Gastroesophageal sphincter (tissue), 4 donors: ENCODE measurements around the gene CTCF. TPM values are rescaled to one million over a fixed set of nuclear protein-coding genes. Genes with fewer than 3 reads are reported as not detected.
A peak's percentile ranks its signal among the peaks of the same experiment; 100 is the strongest.

Source experiments
- ATAC-seq: fragments of 150-250 bp; one replicate; pipeline ENCODE4 v1.9.1; 2016; ENCODE audit warnings: mild to moderate bottlenecking, moderate library complexity
- H3K27ac ChIP-seq, 4 donors: fragments of 200-600 bp; sonication (generic) in 3 of 4; 1 replicate in 3 of 4; 2 replicates in 1 of 4; pipeline ENCODE4 v1.5.1; 2016 to 2019
- H3K27me3 ChIP-seq: fragments of 200-600 bp; sonication (generic); one replicate; pipeline ENCODE4 v1.5.1; 2019
- H3K36me3 ChIP-seq, 2 donors: fragments of 200-600 bp; sonication (generic); one replicate each; pipeline ENCODE4 v1.5.1; 2019; ENCODE audit warnings: control low read depth in 1 of 2
- H3K4me1 ChIP-seq, 3 donors: fragments of 200-600 bp; sonication (generic); 1 replicate in 2 of 3; 2 replicates in 1 of 3; pipeline ENCODE4 v1.5.1; 2016 to 2019; ENCODE audit warnings: control low read depth in 2 of 3
- H3K4me3 ChIP-seq, 2 donors: fragments of 200-600 bp; sonication (generic); one replicate each; pipeline ENCODE4 v1.5.1; 2019; ENCODE audit warnings: mild to moderate bottlenecking in 1 of 2, moderate library complexity in 1 of 2
- H3K9me3 ChIP-seq, 3 donors: fragments of 200-600 bp; sonication (generic); one replicate each; pipeline ENCODE4 v1.5.1; 2017 to 2019; ENCODE audit warnings: control low read depth in 2 of 3
- CTCF ChIP-seq, 4 experiments: fragments of 200-600 bp in 2 of 4; fragments of 450-650 bp in 2 of 4; sonication (generic) in 1 of 4; IDR thresholded peaks; one replicate each; pipeline ENCODE4 v1.5.1; 2017 to 2019; ENCODE audit warnings: antibody characterized with exemption in 4 of 4, mild to moderate bottlenecking in 2 of 4, moderate library complexity in 2 of 4
- EP300 ChIP-seq: sonication (generic); formaldehyde crosslinking; IDR thresholded peaks from one replicate; pipeline ENCODE4 v1.6.1; 2017; ENCODE audit warnings: antibody characterized with exemption, mild to moderate bottlenecking
- POLR2A ChIP-seq, 2 donors: fragments of 450-650 bp; IDR thresholded peaks; one replicate each; pipeline ENCODE4 v1.6.1; 2017; ENCODE audit warnings: antibody characterized with exemption in 2 of 2, mild to moderate bottlenecking in 2 of 2, moderate library complexity in 1 of 2
- POLR2AphosphoS5 ChIP-seq: sonication (generic); formaldehyde crosslinking; IDR thresholded peaks from one replicate; pipeline ENCODE4 v1.6.1; 2017; ENCODE audit warnings: antibody characterized with exemption
- WGBS, 2 donors: methylation state at CpG; one replicate each; pipeline ENCODE4 v1.1.5; 2018; ENCODE audit warnings: low coverage in 1 of 2; 5-methylcytosine and 5-hydroxymethylcytosine counted together
- total RNA-seq, 4 donors: library from RNA; depleted of rRNA; stranded (reverse); fragments of >200 nt; gene quantifications; one replicate each; pipeline ENCODE4 v1.1.0, GENCODE V29; 2016

The CTCF gene
- total RNA-seq, 4 donors from 2014 or later = 26.4 to 44.8 (median 41.4) TPM

- H3K4me1 ChIP-seq = peaks cover 0 to 89% (median 32%) of the 10 kb centered on the region in 3 donors
Observed at GRCh38 chr16:67535201-67535600, 27.1 kb upstream of the CTCF start.

GRCh38 chr16:67537270-67537635 lies 25.1 kb upstream of the CTCF start:
- H3K27ac ChIP-seq = peak overlapping the region; percentile 1 to 86 (median 83)
- no peak for TF ChIP-seq CTCF (IDR thresholded peaks at IDR 0.05)
- TF ChIP-seq POLR2A (IDR thresholded peaks at IDR 0.05) = peak; percentile 36 to 46
- no peak for TF ChIP-seq POLR2AphosphoS5
- H3K27me3 ChIP-seq = no peaks in the 10 kb centered on the region
- no peaks in the 10 kb centered on the region for H3K9me3 ChIP-seq
- H3K4me1 ChIP-seq = peaks cover 0 to 87% (median 31%) of the 10 kb centered on the region in 3 donors
- 2% methylated on average over 8 of the region's 32 CpGs; no CpG with 5 or more reads in 1 of the 2 donors for WGBS, 2 donors
- H3K36me3 ChIP-seq = peaks cover 0 to 33% of the 10 kb centered on the region in 2 donors
- H3K4me3 ChIP-seq = peak overlapping the region; percentile 44 to 78
- peak; percentile 82 for ATAC-seq

More at GRCh38 chr16:67535201-67535600, 27.1 kb upstream of the CTCF start:
- no peak for ATAC-seq
- TF ChIP-seq EP300 (no peak), POLR2A (IDR thresholded peaks at IDR 0.05) (no peak)
- H3K27me3 ChIP-seq = no peaks in the 10 kb centered on the region
- no peak overlapping the region for H3K4me3 ChIP-seq
- WGBS, 2 donors = 82 to 100% methylated on average over 1 to 2 of the region's 2 CpGs
- no peaks in the 10 kb centered on the region for H3K9me3 ChIP-seq
- no peak overlapping the region for H3K27ac ChIP-seq
- peaks cover 0 to 13% of the 10 kb centered on the region in 2 donors for H3K36me3 ChIP-seq

- ATAC-seq = peak; percentile 60
- no peaks in the 10 kb centered on the region for H3K27me3 ChIP-seq
- H3K4me3 ChIP-seq = peak overlapping the region; percentile 44 to 78
- H3K36me3 ChIP-seq = peaks cover 0 to 40% of the 10 kb centered on the region in 2 donors
- peaks cover 0 to 87% (median 31%) of the 10 kb centered on the region in 3 donors for H3K4me1 ChIP-seq
- no peaks in the 10 kb centered on the region for H3K9me3 ChIP-seq
- H3K27ac ChIP-seq = peak overlapping the region; percentile 1 to 86 (median 83)
- WGBS, 2 donors = 0% methylated on average over 1 of the region's 97 CpGs; no CpG with 5 or more reads in 1 of the 2 donors
- TF ChIP-seq POLR2A (IDR thresholded peaks at IDR 0.05) = peak in 1 of 2 donors; percentile 18
- no peak for TF ChIP-seq EP300
- TF ChIP-seq POLR2AphosphoS5 = no peak
Observed at GRCh38 chr16:67537636-67538591, 24.4 kb upstream of the CTCF start.

- H3K4me3 ChIP-seq = peak overlapping the region; percentile 44 to 78
- no peak for TF ChIP-seq POLR2AphosphoS5
- TF ChIP-seq POLR2A (IDR thresholded peaks at IDR 0.05) = no peak
- no peak for TF ChIP-seq EP300
- no peak for TF ChIP-seq CTCF (IDR thresholded peaks at IDR 0.05)
- peak overlapping the region in 3 of 4 donors; percentile 81 to 86 (median 85) for H3K27ac ChIP-seq
- no peak for ATAC-seq
- peaks cover 0 to 87% (median 31%) of the 10 kb centered on the region in 3 donors for H3K4me1 ChIP-seq
- no peaks in the 10 kb centered on the region for H3K27me3 ChIP-seq
- peaks cover 0 to 48% of the 10 kb centered on the region in 2 donors for H3K36me3 ChIP-seq
- H3K9me3 ChIP-seq = no peaks in the 10 kb centered on the region
- WGBS, 2 donors = 20 to 50% methylated on average over 2 to 5 of the region's 23 CpGs
Observed at GRCh38 chr16:67538666-67539101, 23.6 kb upstream of the CTCF start.

GRCh38 chr16:67539271-67539670 lies 23.1 kb upstream of the CTCF start:
- Histone ChIP-seq H3K4me1 (peaks cover 0 to 91% (median 31%) of the 10 kb centered on the region in 3 donors), H3K27ac (peak overlapping the region in 2 of 4 donors; percentile 85 to 86), H3K36me3 (peaks cover 0 to 53% of the 10 kb centered on the region in 2 donors), H3K9me3 (no peaks in the 10 kb centered on the region), H3K4me3 (peak overlapping the region in 1 of 2 donors; percentile 78), H3K27me3 (no peaks in the 10 kb centered on the region)
- 63 to 90% methylated on average over 1 to 3 of the region's 4 CpGs for whole genome bisulfite sequencing, 2 donors
- no peak for ATAC-seq
- TF ChIP-seq EP300 (no peak), POLR2AphosphoS5 (no peak), POLR2A (IDR thresholded peaks at IDR 0.05) (no peak), CTCF (IDR thresholded peaks at IDR 0.05) (no peak)
